LNCAP (cell line): ENCODE measurements around the gene CCDC92.

Experiments
- TF ChIP-seq, protein P1 (sequence below): fragments of 450-650 bp; IDR thresholded peaks from 2 replicates; pipeline ENCODE4 v1.5.1; 2017; ENCODE audit warnings: mild to moderate bottlenecking

CCDC92 gene

DNA sequence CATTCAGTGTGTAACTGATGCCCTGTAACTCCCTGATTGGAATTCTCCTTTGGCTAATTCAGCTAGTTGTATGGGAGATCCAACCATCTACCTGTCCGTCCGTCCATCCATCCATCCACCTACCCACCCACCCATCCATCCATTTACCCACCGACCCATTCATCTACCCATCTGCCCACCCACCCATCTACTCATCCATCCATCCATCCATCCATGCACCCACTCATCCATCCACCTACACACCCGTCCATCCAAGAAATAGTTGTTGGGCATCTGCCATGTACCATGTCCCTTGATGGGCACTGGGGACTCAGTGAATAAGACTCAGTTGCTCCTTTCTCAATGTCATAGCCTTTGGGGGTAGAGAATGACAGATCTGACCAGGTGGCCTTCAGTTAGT, 48.1 kb downstream of the CCDC92 start:
- TF ChIP-seq, protein P1, sequence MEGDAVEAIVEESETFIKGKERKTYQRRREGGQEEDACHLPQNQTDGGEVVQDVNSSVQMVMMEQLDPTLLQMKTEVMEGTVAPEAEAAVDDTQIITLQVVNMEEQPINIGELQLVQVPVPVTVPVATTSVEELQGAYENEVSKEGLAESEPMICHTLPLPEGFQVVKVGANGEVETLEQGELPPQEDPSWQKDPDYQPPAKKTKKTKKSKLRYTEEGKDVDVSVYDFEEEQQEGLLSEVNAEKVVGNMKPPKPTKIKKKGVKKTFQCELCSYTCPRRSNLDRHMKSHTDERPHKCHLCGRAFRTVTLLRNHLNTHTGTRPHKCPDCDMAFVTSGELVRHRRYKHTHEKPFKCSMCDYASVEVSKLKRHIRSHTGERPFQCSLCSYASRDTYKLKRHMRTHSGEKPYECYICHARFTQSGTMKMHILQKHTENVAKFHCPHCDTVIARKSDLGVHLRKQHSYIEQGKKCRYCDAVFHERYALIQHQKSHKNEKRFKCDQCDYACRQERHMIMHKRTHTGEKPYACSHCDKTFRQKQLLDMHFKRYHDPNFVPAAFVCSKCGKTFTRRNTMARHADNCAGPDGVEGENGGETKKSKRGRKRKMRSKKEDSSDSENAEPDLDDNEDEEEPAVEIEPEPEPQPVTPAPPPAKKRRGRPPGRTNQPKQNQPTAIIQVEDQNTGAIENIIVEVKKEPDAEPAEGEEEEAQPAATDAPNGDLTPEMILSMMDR: no peak

DNA sequence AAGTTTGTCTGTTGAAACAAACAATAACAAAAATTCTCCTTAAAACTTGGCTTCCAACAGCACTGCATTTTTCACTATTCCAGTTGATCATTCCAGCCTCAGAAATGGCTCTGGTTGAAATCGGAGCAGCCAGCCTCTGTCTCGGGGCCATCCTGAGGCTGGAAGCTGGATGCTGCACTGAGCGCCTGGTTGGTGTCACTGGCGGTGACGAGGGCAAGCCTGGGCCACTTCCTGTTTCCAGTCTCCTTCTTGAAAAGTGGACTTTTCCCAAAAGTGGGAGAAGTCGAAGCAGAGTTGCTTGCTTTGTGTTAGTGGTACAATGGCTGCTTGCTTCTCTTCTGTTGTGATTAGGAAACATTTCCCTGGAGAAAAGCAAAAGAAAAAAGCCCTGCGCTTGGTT, 48.7 kb downstream of the CCDC92 start:
- TF ChIP-seq, protein P1: no peak

DNA sequence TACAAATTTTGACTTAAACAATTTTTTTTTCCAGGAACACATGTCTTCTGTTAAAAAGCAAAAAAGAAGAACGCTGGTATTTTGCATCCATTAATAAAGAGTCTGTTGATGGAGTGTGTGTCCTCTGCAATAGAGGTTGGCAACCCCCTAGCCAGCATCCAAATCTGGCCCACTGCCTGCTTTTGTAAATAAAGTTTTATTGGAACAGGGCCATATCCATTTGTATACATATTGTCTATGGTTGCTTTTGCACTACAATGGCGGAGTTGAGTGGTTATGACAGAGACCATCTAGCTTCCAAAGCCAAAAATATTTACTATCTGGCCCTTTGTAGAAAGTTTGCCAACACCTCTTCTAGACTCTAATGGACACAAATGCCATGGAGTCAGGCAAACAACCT, 49.6 kb downstream of the CCDC92 start:
- TF ChIP-seq, protein P1: no peak

- TF ChIP-seq, protein P1: no peak
Measured at GRCh38 chr12:123919980-123920360, 52.7 kb downstream of the CCDC92 start.

GRCh38 chr12:123917337-123917850, 55.2 kb downstream of the CCDC92 start:
- TF ChIP-seq, protein P1: no peak

- TF ChIP-seq, protein P1: no peak
Measured at GRCh38 chr12:123916729-123917128, 55.9 kb downstream of the CCDC92 start.

DNA sequence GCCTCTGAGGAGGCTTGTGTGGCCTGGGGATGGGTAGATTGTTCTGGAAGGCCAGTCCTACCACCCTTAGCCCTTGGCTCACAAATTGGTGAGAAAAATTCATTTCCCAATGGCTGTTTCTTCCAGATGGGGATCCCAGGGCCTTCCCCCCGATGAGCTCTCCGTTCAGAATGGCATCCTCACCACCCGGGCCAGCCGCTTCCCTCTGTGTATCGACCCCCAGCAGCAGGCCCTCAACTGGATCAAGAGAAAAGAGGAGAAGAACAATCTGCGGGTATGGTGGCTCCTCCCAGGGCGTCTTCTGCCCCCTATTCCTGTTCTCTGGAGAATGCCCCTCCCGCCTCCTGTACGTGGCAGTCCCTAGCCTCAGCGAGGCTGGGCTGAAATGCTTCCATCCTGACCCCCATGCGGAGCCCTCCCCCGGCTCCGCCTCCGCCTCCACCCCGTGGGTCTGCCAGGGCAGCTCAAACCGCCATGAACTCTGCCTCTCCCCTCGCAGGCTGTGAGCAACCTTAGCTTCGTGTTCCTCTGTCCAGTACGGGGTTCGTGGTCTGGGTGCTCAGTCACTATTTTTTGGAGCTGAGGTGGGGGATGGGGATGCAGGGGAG, 57.8 kb downstream of the CCDC92 start:
- TF ChIP-seq, protein P1: no peak
